ENCODE results near the gene FAM184A. TPM values are rescaled to one million over a fixed set of nuclear protein-coding genes. Genes with fewer than 3 reads are reported as not detected.

FAM184A gene
- total and polyA plus RNA-seq, 9 of the 15 experiments (the other 6 are each of a cell fraction or from before 2014, with no cell fraction given) = 6.4 to 18.7 (median 13.1) TPM

DNA sequence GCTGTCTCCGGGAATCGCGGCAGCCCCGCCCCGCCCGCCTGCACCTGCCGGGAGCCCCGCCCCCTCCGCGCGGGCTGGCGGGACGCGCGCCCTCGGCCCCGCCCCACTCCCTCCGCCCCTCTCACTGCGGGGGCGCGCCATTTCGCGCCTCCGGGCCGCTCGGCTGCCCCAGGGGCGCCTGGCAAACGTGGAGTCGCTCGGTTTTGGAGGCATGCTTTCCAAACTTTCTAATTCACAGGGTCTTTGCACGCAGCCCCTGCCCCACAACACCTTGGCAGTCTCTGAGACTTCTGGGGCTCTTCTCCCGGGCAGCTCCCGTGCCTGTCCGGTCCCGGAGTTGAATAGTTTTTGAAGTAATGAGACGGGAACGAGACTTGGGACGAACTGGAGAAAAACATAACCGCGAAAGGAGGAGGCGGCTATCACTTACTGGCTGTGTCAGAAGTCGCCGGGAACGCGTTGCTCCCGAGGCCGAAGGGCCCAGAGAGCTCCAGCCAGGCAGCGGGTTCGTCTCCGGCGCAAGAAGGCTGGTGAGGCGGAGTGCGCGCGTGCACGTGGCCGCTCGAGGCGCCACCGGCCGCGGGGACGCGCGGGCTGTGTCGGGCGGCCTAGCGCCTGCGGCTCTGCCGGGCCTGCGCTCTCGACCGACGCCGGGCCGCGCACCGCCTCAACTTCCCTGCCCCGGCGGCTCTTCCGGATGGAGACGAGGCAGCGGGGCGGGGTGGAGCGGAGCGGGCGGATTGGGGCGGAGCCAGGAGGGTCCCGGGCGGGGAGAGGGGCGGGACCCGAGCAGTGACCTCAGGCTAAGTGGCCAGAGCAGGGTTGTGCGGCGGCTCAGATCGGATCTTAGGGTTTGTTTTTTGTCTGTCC is 143.8 kb downstream of the FAM184A start, which contains the start of gene MCM9 (continued):
- TF ChIP-seq, protein P1, sequence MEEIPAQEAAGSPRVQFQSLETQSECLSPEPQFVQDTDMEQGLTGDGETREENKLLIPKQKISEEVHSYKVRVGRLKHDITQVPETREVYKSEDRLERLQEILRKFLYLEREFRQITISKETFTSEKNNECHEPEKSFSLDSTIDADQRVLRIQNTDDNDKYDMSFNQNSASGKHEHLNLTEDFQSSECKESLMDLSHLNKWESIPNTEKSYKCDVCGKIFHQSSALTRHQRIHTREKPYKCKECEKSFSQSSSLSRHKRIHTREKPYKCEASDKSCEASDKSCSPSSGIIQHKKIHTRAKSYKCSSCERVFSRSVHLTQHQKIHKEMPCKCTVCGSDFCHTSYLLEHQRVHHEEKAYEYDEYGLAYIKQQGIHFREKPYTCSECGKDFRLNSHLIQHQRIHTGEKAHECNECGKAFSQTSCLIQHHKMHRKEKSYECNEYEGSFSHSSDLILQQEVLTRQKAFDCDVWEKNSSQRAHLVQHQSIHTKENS (CRISPR knock-in tag; IDR thresholded peaks at IDR 0.05) = no peak
- TF ChIP-seq NCOA2 (IDR thresholded peaks at IDR 0.05; ENCODE audit: partially characterized antibody in 2 of 2) (no peak), POLR2AphosphoS5 (IDR thresholded peaks at IDR 0.05; ENCODE audit: control insufficient read depth, insufficient read depth, low read depth, low read length) (peak; percentile 79), TRIM24 (IDR thresholded peaks at IDR 0.05) (peak in 1 of 2 experiments; percentile 28; a peak in 1 of 4 replicates), MXI1 (IDR thresholded peaks at IDR 0.05; ENCODE audit: low read depth, low read length) (no peak), ZNF764 (CRISPR knock-in tag; IDR thresholded peaks at IDR 0.05; ENCODE audit: low read depth) (0 out of 2 replicates have a peak, but pooled peaks have one; percentile 41), HDAC1 (IDR thresholded peaks at IDR 0.05) (peak in 1 of 2 experiments; percentile 44; a peak in 1 of 4 replicates), RFX5 (IDR thresholded peaks at IDR 0.05; ENCODE audit: low read depth, low read length) (no peak), ZNF408 (CRISPR knock-in tag; IDR thresholded peaks at IDR 0.05; ENCODE audit: low read depth) (no peak), RFX1 (IDR thresholded peaks at IDR 0.05) (no peak), PTTG1 (tag; IDR thresholded peaks at IDR 0.05; ENCODE audit: low read depth) (no peak), EP300 (IDR thresholded peaks at IDR 0.05; ENCODE audit: low read length) (no peak; the same call in 1 of the 2 replicates), PRPF4 (IDR thresholded peaks at IDR 0.05; ENCODE audit: insufficient read depth, low read depth, low read length, poor library complexity, severe bottlenecking) (no peak)
- TF ChIP-seq, protein P2, sequence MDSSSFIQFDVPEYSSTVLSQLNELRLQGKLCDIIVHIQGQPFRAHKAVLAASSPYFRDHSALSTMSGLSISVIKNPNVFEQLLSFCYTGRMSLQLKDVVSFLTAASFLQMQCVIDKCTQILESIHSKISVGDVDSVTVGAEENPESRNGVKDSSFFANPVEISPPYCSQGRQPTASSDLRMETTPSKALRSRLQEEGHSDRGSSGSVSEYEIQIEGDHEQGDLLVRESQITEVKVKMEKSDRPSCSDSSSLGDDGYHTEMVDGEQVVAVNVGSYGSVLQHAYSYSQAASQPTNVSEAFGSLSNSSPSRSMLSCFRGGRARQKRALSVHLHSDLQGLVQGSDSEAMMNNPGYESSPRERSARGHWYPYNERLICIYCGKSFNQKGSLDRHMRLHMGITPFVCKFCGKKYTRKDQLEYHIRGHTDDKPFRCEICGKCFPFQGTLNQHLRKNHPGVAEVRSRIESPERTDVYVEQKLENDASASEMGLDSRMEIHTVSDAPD (CRISPR knock-in tag; IDR thresholded peaks at IDR 0.05) = no peak
- TF ChIP-seq, protein P3, sequence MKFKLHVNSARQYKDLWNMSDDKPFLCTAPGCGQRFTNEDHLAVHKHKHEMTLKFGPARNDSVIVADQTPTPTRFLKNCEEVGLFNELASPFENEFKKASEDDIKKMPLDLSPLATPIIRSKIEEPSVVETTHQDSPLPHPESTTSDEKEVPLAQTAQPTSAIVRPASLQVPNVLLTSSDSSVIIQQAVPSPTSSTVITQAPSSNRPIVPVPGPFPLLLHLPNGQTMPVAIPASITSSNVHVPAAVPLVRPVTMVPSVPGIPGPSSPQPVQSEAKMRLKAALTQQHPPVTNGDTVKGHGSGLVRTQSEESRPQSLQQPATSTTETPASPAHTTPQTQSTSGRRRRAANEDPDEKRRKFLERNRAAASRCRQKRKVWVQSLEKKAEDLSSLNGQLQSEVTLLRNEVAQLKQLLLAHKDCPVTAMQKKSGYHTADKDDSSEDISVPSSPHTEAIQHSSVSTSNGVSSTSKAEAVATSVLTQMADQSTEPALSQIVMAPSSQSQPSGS (CRISPR knock-in tag; IDR thresholded peaks at IDR 0.05) = no peak
- TF ChIP-seq, protein P4, sequence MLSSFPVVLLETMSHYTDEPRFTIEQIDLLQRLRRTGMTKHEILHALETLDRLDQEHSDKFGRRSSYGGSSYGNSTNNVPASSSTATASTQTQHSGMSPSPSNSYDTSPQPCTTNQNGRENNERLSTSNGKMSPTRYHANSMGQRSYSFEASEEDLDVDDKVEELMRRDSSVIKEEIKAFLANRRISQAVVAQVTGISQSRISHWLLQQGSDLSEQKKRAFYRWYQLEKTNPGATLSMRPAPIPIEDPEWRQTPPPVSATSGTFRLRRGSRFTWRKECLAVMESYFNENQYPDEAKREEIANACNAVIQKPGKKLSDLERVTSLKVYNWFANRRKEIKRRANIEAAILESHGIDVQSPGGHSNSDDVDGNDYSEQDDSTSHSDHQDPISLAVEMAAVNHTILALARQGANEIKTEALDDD (IDR thresholded peaks at IDR 0.05) = no peak
- TF ChIP-seq, protein P5, sequence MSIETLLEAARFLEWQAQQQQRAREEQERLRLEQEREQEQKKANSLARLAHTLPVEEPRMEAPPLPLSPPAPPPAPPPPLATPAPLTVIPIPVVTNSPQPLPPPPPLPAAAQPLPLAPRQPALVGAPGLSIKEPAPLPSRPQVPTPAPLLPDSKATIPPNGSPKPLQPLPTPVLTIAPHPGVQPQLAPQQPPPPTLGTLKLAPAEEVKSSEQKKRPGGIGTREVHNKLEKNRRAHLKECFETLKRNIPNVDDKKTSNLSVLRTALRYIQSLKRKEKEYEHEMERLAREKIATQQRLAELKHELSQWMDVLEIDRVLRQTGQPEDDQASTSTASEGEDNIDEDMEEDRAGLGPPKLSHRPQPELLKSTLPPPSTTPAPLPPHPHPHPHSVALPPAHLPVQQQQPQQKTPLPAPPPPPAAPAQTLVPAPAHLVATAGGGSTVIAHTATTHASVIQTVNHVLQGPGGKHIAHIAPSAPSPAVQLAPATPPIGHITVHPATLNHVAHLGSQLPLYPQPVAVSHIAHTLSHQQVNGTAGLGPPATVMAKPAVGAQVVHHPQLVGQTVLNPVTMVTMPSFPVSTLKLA (conservative IDR thresholded peaks at IDR 0.05) = peak; percentile 62 to 81
- TF ChIP-seq, protein P6, sequence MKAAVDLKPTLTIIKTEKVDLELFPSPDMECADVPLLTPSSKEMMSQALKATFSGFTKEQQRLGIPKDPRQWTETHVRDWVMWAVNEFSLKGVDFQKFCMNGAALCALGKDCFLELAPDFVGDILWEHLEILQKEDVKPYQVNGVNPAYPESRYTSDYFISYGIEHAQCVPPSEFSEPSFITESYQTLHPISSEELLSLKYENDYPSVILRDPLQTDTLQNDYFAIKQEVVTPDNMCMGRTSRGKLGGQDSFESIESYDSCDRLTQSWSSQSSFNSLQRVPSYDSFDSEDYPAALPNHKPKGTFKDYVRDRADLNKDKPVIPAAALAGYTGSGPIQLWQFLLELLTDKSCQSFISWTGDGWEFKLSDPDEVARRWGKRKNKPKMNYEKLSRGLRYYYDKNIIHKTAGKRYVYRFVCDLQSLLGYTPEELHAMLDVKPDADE (conservative IDR thresholded peaks at IDR 0.05; ENCODE audit: control insufficient read depth, low read depth, low read length) = 0 out of 2 replicates have a peak, but pooled peaks have one; percentile 52

Measured in K562 (cell line).